NB4 (cell line): Measurements from ENCODE around the gene SENP1.

Experiments used
- POLR2A ChIP-seq: IDR thresholded peaks from 2 replicates; pipeline ENCODE4 v1.6.1; 2011; ENCODE audit warnings: mild to moderate bottlenecking; ENCODE audit not compliant: insufficient read length; ENCODE audit errors: extremely low read depth
- TF ChIP-seq, protein P1 (sequence below): IDR thresholded peaks from 2 replicates; pipeline ENCODE4 v1.6.1; 2011; ENCODE audit warnings: low read depth, low read length
- TF ChIP-seq, protein P2 (sequence below): IDR thresholded peaks from one replicate; pipeline ENCODE4 v1.5.1; 2012; ENCODE audit warnings: low read depth, low read length

DNA sequence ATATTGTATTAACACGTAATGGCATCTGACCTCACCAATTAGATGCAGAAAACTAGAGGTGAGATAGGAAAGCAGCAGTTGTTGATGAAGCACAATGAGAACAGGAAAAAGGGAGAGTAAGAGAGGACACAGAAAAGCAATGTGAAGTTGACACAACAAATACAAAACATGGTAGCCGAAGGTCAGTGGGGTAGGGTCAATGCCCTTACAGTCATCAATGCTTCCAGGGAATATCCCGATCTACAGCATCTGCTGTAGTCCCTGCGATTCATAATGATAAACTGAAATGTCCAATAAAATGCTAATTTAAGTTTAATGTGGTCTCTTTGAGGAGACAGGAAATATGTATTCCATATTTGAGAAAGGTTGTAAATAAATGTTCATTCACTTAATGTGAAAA lies 98.7 kb downstream of the SENP1 start:
- TF ChIP-seq, protein P1, sequence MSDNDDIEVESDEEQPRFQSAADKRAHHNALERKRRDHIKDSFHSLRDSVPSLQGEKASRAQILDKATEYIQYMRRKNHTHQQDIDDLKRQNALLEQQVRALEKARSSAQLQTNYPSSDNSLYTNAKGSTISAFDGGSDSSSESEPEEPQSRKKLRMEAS: no peak
- TF ChIP-seq POLR2A: no peak
- TF ChIP-seq, protein P2, sequence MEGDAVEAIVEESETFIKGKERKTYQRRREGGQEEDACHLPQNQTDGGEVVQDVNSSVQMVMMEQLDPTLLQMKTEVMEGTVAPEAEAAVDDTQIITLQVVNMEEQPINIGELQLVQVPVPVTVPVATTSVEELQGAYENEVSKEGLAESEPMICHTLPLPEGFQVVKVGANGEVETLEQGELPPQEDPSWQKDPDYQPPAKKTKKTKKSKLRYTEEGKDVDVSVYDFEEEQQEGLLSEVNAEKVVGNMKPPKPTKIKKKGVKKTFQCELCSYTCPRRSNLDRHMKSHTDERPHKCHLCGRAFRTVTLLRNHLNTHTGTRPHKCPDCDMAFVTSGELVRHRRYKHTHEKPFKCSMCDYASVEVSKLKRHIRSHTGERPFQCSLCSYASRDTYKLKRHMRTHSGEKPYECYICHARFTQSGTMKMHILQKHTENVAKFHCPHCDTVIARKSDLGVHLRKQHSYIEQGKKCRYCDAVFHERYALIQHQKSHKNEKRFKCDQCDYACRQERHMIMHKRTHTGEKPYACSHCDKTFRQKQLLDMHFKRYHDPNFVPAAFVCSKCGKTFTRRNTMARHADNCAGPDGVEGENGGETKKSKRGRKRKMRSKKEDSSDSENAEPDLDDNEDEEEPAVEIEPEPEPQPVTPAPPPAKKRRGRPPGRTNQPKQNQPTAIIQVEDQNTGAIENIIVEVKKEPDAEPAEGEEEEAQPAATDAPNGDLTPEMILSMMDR: no peak
